HepG2 (cell line): ENCODE data around the gene HAP1. TPM values are rescaled to one million over a fixed set of nuclear protein-coding genes. Genes with fewer than 3 reads are reported as not detected.

Experiments
- CEBPG ChIP-seq: IDR thresholded peaks from 2 replicates; pipeline ENCODE4 v1.6.1; 2016
- HNF4A ChIP-seq: sonication (generic); formaldehyde crosslinking; IDR thresholded peaks from 2 replicates; pipeline ENCODE4 v1.4.0; 2020; ENCODE audit warnings: missing genetic modification reagents
- MNT ChIP-seq: fragments of 450-650 bp; IDR thresholded peaks from 2 replicates; pipeline ENCODE4 v1.6.1; 2016
- RNF219 ChIP-seq: sonication (generic); formaldehyde crosslinking; IDR thresholded peaks from 2 replicates; pipeline ENCODE4 v1.5.0; 2020; ENCODE audit warnings: mild to moderate bottlenecking, missing genetic modification reagents
- SCMH1 ChIP-seq: sonication (generic); formaldehyde crosslinking; IDR thresholded peaks from 2 replicates; pipeline ENCODE4 v1.9.0; 2021; ENCODE audit warnings: missing genetic modification reagents, mild to moderate bottlenecking, borderline replicate concordance
- SIX4 ChIP-seq: sonication (generic); formaldehyde crosslinking; IDR thresholded peaks from 2 replicates; pipeline ENCODE4 v1.4.0; 2020; ENCODE audit warnings: missing genetic modification reagents
- SP2 ChIP-seq: sonication (generic); formaldehyde crosslinking; IDR thresholded peaks from 2 replicates; pipeline ENCODE4 v1.5.1; 2020; ENCODE audit warnings: mild to moderate bottlenecking, missing genetic modification reagents
- SRSF4 ChIP-seq: fragments of 200-400 bp; formaldehyde crosslinking; IDR thresholded peaks from one replicate; pipeline ENCODE4 v1.6.1; 2018; ENCODE audit warnings: mild to moderate bottlenecking, low read depth, low read length, moderate library complexity; ENCODE audit not compliant: poor library complexity, severe bottlenecking
- TOPORS ChIP-seq: sonication (generic); formaldehyde crosslinking; IDR thresholded peaks from 2 replicates; pipeline ENCODE4 v1.8.0; 2023; ENCODE audit warnings: mild to moderate bottlenecking, missing genetic modification reagents
- ZBTB7B ChIP-seq: sonication (generic); formaldehyde crosslinking; IDR thresholded peaks from 2 replicates; pipeline ENCODE4 v1.4.0; 2020; ENCODE audit warnings: missing genetic modification reagents
- ZBTB8A ChIP-seq: sonication (generic); formaldehyde crosslinking; IDR thresholded peaks from 2 replicates; pipeline ENCODE4 v1.4.0; 2020; ENCODE audit warnings: mild to moderate bottlenecking, low read depth, missing genetic modification reagents, borderline replicate concordance
- ZGPAT ChIP-seq: IDR thresholded peaks from 2 replicates; pipeline ENCODE4 v1.6.1; 2016; ENCODE audit warnings: mild to moderate bottlenecking
- ZNF207 ChIP-seq: fragments of 450-650 bp; IDR thresholded peaks from 2 replicates; pipeline ENCODE4 v1.6.1; 2016; ENCODE audit warnings: antibody characterized with exemption, borderline replicate concordance
- ZNF607 ChIP-seq: sonication (generic); formaldehyde crosslinking; IDR thresholded peaks from 2 replicates; pipeline ENCODE4 v1.5.1; 2020; ENCODE audit warnings: missing genetic modification reagents, mild to moderate bottlenecking, borderline replicate concordance
- ZNF674 ChIP-seq: sonication (generic); formaldehyde crosslinking; IDR thresholded peaks from 2 replicates; pipeline ENCODE4 v1.5.0; 2020; ENCODE audit warnings: low read depth, mild to moderate bottlenecking, missing genetic modification reagents
- polyA plus RNA-seq, 8 experiments: library from polyadenylated mRNA; depleted of rRNA in 3 of 8; stranded (reverse) in 7 of 8; unstranded in 1 of 8; fragments of >200 nt; fragmentation: Illumina TruSeq in 4 of 8; extraction: Trizol in 4 of 8; gene quantifications; 2 replicates each; pipeline versions ENCODE4 v1.2.1 to v1.2.3, GENCODE V29; 2011 to 2016; ENCODE audit warnings: low read depth in 4 of 8, missing spikeins in 1 of 8, mixed read lengths in 1 of 8; ENCODE audit not compliant: insufficient read depth in 1 of 8
- total RNA-seq, 5 experiments: library from RNA; depleted of rRNA; stranded (reverse); fragments of >200 nt; fragmentation: Illumina TruSeq; extraction: Trizol; gene quantifications; 2 replicates each; pipeline ENCODE4 v1.2.3, GENCODE V29; 2016; ENCODE audit warnings: low read depth in 1 of 5
- TF ChIP-seq, protein P1 (sequence below): sonication (generic); formaldehyde crosslinking; IDR thresholded peaks from 2 replicates; pipeline ENCODE4 v1.4.0; 2020; ENCODE audit warnings: missing genetic modification reagents
- TF ChIP-seq, protein P2 (sequence below): sonication (generic); formaldehyde crosslinking; IDR thresholded peaks from 2 replicates; pipeline ENCODE4 v1.5.1; 2020; ENCODE audit warnings: missing genetic modification reagents, mild to moderate bottlenecking, borderline replicate concordance

The HAP1 gene
- total and polyA plus RNA-seq, 2 of the 13 experiments (the other 11 are each of a cell fraction or from before 2014, with no cell fraction given), result 0.07 TPM

DNA sequence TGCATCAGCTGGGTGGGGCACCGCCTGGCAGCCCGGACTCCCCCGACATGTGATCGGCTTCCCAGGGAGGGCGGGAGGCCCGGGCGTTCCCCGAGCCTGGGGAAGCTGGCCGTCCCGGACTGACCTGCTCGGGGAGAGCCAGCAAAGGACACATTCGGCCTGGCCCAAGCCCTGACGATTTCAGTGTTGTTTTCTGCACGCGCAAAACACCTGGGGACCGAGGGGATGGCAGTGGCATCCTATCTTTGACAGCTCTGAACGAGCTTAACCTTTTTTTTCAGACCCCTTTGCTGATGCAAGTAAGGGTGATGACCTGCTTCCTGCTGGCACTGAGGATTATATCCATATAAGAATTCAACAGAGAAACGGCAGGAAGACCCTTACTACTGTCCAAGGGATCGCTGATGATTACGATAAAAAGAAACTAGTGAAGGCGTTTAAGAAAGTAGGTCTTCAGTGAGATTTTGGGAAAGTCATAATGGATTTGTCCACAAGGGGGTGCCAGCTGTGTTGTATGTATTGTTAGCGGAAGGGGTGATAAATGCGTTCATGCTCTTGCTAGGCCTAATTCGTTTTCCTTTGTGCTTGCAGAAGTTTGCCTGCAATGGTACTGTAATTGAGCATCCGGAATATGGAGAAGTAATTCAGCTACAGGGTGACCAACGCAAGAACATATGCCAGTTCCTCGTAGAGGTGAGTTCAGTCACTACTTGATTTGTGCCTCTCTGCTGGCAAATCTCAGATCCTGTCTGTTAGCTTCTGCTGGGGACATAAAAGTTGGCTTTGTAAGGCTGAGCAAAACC is 44.7 kb downstream of the HAP1 start (continued):
- TF ChIP-seq ZNF674 (CRISPR knock-in tag) (no peak; the same call in 1 of the 2 replicates), MNT (no peak), SP2 (CRISPR knock-in tag) (no peak), RNF219 (no peak), ZGPAT (CRISPR knock-in tag) (no peak; the same call in 1 of the 2 replicates), HNF4A (no peak), ZBTB8A (CRISPR knock-in tag) (no peak), SCMH1 (CRISPR knock-in tag) (no peak), ZBTB7B (no peak), ZNF207 (no peak), TOPORS (CRISPR knock-in tag) (0 out of 2 replicates have a peak, but pooled peaks have one; percentile 48), ZNF607 (CRISPR knock-in tag) (no peak), SIX4 (no peak), SRSF4 (no peak), CEBPG (CRISPR knock-in tag) (no peak)
- TF ChIP-seq, protein P1, sequence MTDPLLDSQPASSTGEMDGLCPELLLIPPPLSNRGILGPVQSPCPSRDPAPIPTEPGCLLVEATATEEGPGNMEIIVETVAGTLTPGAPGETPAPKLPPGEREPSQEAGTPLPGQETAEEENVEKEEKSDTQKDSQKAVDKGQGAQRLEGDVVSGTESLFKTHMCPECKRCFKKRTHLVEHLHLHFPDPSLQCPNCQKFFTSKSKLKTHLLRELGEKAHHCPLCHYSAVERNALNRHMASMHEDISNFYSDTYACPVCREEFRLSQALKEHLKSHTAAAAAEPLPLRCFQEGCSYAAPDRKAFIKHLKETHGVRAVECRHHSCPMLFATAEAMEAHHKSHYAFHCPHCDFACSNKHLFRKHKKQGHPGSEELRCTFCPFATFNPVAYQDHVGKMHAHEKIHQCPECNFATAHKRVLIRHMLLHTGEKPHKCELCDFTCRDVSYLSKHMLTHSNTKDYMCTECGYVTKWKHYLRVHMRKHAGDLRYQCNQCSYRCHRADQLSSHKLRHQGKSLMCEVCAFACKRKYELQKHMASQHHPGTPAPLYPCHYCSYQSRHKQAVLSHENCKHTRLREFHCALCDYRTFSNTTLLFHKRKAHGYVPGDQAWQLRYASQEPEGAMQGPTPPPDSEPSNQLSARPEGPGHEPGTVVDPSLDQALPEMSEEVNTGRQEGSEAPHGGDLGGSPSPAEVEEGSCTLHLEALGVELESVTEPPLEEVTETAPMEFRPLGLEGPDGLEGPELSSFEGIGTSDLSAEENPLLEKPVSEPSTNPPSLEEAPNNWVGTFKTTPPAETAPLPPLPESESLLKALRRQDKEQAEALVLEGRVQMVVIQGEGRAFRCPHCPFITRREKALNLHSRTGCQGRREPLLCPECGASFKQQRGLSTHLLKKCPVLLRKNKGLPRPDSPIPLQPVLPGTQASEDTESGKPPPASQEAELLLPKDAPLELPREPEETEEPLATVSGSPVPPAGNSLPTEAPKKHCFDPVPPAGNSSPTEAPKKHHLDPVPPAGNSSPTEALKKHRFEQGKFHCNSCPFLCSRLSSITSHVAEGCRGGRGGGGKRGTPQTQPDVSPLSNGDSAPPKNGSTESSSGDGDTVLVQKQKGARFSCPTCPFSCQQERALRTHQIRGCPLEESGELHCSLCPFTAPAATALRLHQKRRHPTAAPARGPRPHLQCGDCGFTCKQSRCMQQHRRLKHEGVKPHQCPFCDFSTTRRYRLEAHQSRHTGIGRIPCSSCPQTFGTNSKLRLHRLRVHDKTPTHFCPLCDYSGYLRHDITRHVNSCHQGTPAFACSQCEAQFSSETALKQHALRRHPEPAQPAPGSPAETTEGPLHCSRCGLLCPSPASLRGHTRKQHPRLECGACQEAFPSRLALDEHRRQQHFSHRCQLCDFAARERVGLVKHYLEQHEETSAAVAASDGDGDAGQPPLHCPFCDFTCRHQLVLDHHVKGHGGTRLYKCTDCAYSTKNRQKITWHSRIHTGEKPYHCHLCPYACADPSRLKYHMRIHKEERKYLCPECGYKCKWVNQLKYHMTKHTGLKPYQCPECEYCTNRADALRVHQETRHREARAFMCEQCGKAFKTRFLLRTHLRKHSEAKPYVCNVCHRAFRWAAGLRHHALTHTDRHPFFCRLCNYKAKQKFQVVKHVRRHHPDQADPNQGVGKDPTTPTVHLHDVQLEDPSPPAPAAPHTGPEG (CRISPR knock-in tag), result peak; percentile 63; the same call in 1 of the 2 replicates
- TF ChIP-seq, protein P2, sequence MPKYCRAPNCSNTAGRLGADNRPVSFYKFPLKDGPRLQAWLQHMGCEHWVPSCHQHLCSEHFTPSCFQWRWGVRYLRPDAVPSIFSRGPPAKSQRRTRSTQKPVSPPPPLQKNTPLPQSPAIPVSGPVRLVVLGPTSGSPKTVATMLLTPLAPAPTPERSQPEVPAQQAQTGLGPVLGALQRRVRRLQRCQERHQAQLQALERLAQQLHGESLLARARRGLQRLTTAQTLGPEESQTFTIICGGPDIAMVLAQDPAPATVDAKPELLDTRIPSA (CRISPR knock-in tag), result 0 out of 2 replicates have a peak, but pooled peaks have one; percentile 13
